Colonic mucosa (tissue), 4 donors: Measurements from ENCODE around the gene NEGR1. TPM values are rescaled to one million over a fixed set of nuclear protein-coding genes. Genes with fewer than 3 reads are reported as not detected.

Experiments used
- DNase-seq: peaks from one replicate; pipeline ENCODE4 v3.0.0-alpha.2; 2020
- H3K27ac ChIP-seq: fragments of 200-600 bp; one replicate; pipeline ENCODE4 v1.8.0; 2021
- H3K27me3 ChIP-seq: fragments of 200-600 bp; one replicate; pipeline ENCODE4 v1.8.0; 2021
- H3K36me3 ChIP-seq: fragments of 200-600 bp; one replicate; pipeline ENCODE4 v1.8.0; 2021
- H3K4me1 ChIP-seq: fragments of 200-600 bp; one replicate; pipeline ENCODE4 v1.8.0; 2021; ENCODE audit warnings: mild to moderate bottlenecking
- H3K4me3 ChIP-seq: fragments of 200-600 bp; one replicate; pipeline ENCODE4 v1.8.0; 2021
- H3K9ac ChIP-seq, 2 donors: one replicate each; pipeline ENCODE4 v1.7.0; 2013; ENCODE audit warnings: control low read depth in 2 of 2, low read depth in 2 of 2, low read length in 2 of 2
- H3K9me3 ChIP-seq: fragments of 200-600 bp; one replicate; pipeline ENCODE4 v1.8.0; 2021
- CTCF ChIP-seq: fragments of 200-600 bp; IDR thresholded peaks from one replicate; pipeline ENCODE4 v1.8.0; 2022; ENCODE audit warnings: antibody characterized with exemption, mild to moderate bottlenecking
- intact Hi-C: fragments of 100-400 bp; cut with DNase I; formaldehyde crosslinking; loops from one replicate; pipeline ENCODE4 v1.14.1; 2022
- total RNA-seq, 2 donors: library from RNA; stranded (reverse); fragmentation: NEBNext Ultra II Directional in 1 of 2; extraction: Animal tissue kit (Norgen Biotek cat#: 25700) in 1 of 2; gene quantifications; one replicate each; pipeline ENCODE4 v1.2.1, GENCODE V29; 2021
- donor health status: healthy.
- donor health status: DM: no; HTN: no; CAD: no.
- donor health status: DM: no; HTN: no; CAD: no.

The NEGR1 gene
- total RNA-seq, 2 donors from 2014 or later, result 4.0 to 9.2 TPM

DNA sequence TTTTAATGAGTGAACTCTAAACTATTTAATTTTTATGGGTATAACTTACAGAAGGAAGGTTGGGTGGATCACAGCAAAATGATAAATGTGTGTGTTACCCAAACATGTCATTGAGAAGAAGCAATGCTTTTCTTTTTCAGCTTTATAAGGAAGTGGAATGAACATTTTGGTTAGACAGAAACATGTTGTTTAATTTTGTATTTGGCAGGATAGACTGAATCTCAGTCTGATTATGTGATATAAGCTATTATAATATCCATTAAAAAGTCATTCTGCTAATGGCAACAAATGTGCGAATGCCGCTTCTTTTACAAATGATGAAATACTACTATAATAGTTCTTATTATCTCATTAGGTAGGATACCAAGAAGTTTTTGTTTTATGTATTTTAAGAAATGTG is 919.6 kb downstream of the NEGR1 start:
- Histone ChIP-seq H3K27me3 (no peaks in the 10 kb centered on the region), H3K36me3 (no peaks in the 10 kb centered on the region), H3K4me3 (no peak overlapping the region), H3K9ac (no peak overlapping the region), H3K4me1 (no peaks in the 10 kb centered on the region), H3K27ac (no peak overlapping the region), H3K9me3 (no peaks in the 10 kb centered on the region)
- intact Hi-C loops, result no loop called here
- no peak for DNase-seq
- no peak for TF ChIP-seq CTCF

DNA sequence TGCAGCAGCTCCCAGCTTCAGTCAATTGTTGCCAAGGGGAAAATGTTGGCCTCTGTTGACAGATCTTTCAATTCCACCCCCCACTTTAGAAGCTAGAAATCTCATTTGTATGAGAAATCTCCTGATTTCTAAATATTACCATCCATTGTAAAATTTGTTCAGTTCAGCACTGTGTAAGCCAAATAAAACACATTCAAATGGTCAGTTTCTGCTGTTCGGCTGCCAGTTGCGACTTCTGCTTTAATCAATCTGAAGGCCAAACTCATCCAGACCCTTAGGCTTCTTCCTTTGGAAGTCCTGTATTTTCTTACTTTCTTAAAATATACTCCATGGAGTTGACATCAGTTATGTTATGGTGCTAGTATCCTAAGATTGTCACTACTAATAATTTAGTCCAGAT is 920.3 kb downstream of the NEGR1 start:
- H3K36me3 ChIP-seq, result no peaks in the 10 kb centered on the region
- H3K27ac ChIP-seq, result no peak overlapping the region
- H3K9me3 ChIP-seq, result no peaks in the 10 kb centered on the region
- TF ChIP-seq CTCF, result no peak
- H3K4me1 ChIP-seq, result no peaks in the 10 kb centered on the region
- no peak for DNase-seq
- intact Hi-C loops, result no loop called here
- no peaks in the 10 kb centered on the region for H3K27me3 ChIP-seq
- H3K4me3 ChIP-seq, result no peak overlapping the region
- H3K9ac ChIP-seq, result no peak overlapping the region

- H3K9me3 ChIP-seq, result no peaks in the 10 kb centered on the region
- H3K9ac ChIP-seq, result no peak overlapping the region
- no peak for TF ChIP-seq CTCF
- H3K27ac ChIP-seq, result no peak overlapping the region
- DNase-seq, result no peak
- no peak overlapping the region for H3K4me3 ChIP-seq
- intact Hi-C loops, result no loop called here
- no peaks in the 10 kb centered on the region for H3K36me3 ChIP-seq
- no peaks in the 10 kb centered on the region for H3K27me3 ChIP-seq
- H3K4me1 ChIP-seq, result no peaks in the 10 kb centered on the region
Observed at GRCh38 chr1:71357708-71358107, 924.6 kb downstream of the NEGR1 start.

- no peak overlapping the region for H3K4me3 ChIP-seq
- TF ChIP-seq CTCF, result no peak
- intact Hi-C loops, result no loop called here
Observed at GRCh38 chr1:71351438-71351837, 930.9 kb downstream of the NEGR1 start.

GRCh38 chr1:71350805-71351204 is 931.5 kb downstream of the NEGR1 start:
- H3K4me3 ChIP-seq, result no peak overlapping the region
- TF ChIP-seq CTCF, result no peak
- H3K27ac ChIP-seq, result no peak overlapping the region
- no peaks in the 10 kb centered on the region for H3K9me3 ChIP-seq
- no peaks in the 10 kb centered on the region for H3K27me3 ChIP-seq
- intact Hi-C loops, result no loop called here
- DNase-seq, result no peak
- H3K36me3 ChIP-seq, result no peaks in the 10 kb centered on the region
- no peak overlapping the region for H3K9ac ChIP-seq
- no peaks in the 10 kb centered on the region for H3K4me1 ChIP-seq

More at GRCh38 chr1:71351438-71351837, 930.9 kb downstream of the NEGR1 start:
- no peaks in the 10 kb centered on the region for H3K27me3 ChIP-seq
- H3K27ac ChIP-seq, result no peak overlapping the region
- no peak overlapping the region for H3K9ac ChIP-seq
- H3K36me3 ChIP-seq, result no peaks in the 10 kb centered on the region
- no peaks in the 10 kb centered on the region for H3K9me3 ChIP-seq
- H3K4me1 ChIP-seq, result no peaks in the 10 kb centered on the region
- DNase-seq, result no peak

DNA sequence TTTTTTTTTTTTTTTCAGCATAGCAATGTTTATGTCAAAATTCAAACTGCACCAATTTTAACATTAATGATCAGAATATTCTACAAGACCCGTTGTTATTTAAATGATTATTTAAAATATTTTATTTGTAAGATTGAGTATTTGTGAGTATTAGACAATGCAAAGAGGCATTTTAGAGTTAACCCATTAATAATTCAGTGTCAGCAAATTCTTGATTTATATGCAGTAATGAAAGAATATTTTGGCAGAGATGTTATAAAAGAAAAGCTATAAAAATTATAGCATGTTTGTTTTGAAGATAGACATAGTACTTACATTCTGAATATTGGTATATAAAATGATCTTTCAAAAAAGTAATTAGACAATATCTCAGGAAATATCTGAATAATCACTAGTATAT is 932.0 kb downstream of the NEGR1 start:
- no peaks in the 10 kb centered on the region for H3K36me3 ChIP-seq
- H3K4me3 ChIP-seq, result no peak overlapping the region
- no peak overlapping the region for H3K27ac ChIP-seq
- intact Hi-C loops, result no loop called here
- DNase-seq, result no peak
- H3K27me3 ChIP-seq, result no peaks in the 10 kb centered on the region
- no peak overlapping the region for H3K9ac ChIP-seq
- H3K4me1 ChIP-seq, result no peaks in the 10 kb centered on the region
- H3K9me3 ChIP-seq, result no peaks in the 10 kb centered on the region
- no peak for TF ChIP-seq CTCF
